ENCODE measurements around the gene RLIM.
A peak's percentile ranks its signal among the peaks of the same experiment; 100 is the strongest.

The RLIM gene

DNA sequence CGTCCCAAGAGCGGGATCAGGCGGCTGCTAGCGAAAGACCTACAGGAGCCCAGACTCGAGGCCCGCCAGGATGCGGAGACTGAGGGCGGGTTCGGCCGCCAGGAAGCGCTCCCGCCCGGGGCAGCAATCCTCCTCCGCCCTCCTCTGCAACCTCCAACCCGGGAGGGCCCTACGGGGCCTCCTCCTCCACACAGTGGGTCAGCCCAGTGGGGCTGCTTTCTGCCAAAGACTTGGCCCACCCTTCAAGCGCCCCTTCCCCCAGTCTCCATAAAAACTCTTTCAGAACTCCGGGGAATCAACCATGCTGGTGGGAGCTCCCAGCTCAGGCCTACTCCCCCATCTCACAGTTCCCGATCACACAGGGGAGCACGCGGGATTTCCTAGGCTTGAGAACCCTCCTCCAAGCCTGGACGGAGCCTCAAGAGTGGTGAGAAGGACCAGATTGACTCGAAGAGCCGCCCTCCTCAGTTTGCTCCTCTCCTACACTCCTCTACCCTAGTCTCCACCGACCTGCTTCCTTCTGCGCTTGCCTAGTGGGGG, 77.5 kb downstream of the RLIM start:
- DNase-seq (ENCODE audit: low read depth in 2 of 2): no peak

- DNase-seq (ENCODE audit: low read depth in 2 of 2): peak in 1 of 2 donors; percentile 8
Observed at GRCh38 chrX:74536152-74536831, 78.1 kb downstream of the RLIM start.

DNA sequence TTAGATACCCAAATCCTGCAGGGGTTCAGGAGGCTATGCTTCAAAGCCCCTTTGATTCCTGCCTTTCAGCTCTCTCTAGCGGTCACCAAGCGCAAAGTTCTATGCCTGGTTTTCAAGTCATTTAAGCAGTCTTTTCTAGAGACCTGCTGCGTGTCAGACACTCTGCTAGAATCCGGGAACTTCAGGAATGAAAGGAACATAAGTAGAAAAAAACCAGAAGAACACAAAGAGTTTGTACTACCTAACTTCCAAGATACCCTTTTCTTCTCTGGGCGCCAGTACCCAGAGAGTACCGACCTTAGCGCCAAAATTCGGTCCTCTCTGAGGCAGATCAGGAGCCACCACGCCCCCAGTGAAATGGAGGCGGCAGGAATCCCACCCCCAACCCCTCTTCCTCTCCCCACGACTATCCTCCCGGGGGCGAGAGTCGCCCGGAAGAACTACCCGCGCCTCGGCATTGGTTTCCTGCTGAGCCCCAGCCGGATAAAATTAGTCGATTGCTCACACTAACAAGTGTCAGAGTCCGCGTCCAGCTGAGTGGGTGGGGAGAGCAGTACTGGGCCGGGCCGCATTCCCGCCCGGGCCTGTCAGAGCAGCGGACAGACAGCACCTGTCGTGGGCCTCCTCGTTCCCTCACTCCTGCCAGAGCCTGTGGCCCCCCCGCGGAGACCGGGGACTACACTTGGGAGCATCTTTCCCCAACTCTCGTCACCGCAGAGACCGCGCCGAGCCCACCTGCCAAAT, 78.8 kb downstream of the RLIM start:
- DNase-seq (ENCODE audit: low read depth in 2 of 2): peak; percentile 13 to 15

Data from stimulated activated CD4-positive, alpha-beta T cell treated with anti-CD3 and anti-CD28 coated beads, Interleukin-1b, Interleukin-23, amount 100 ng/mL, for 4 hours (primary cell).